Hepatocyte (in vitro differentiated cells): ENCODE results near the gene LSAMP.

Experiments
- EZH2 ChIP-seq: fragments of 200-600 bp; sonication (generic); IDR thresholded peaks from 2 replicates; pipeline ENCODE4 v1.6.1; 2016; ENCODE audit warnings: antibody characterized with exemption, mild to moderate bottlenecking, borderline replicate concordance
- TF ChIP-seq, protein P1 (sequence below): fragments of 200-600 bp; sonication (generic); IDR thresholded peaks from 2 replicates; pipeline ENCODE4 v1.5.1; 2016; ENCODE audit warnings: antibody characterized with exemption, mild to moderate bottlenecking; ENCODE audit not compliant: poor library complexity

GRCh38 chr3:115843206-115843605 is 602.1 kb downstream of the LSAMP start:
- TF ChIP-seq, protein P1, sequence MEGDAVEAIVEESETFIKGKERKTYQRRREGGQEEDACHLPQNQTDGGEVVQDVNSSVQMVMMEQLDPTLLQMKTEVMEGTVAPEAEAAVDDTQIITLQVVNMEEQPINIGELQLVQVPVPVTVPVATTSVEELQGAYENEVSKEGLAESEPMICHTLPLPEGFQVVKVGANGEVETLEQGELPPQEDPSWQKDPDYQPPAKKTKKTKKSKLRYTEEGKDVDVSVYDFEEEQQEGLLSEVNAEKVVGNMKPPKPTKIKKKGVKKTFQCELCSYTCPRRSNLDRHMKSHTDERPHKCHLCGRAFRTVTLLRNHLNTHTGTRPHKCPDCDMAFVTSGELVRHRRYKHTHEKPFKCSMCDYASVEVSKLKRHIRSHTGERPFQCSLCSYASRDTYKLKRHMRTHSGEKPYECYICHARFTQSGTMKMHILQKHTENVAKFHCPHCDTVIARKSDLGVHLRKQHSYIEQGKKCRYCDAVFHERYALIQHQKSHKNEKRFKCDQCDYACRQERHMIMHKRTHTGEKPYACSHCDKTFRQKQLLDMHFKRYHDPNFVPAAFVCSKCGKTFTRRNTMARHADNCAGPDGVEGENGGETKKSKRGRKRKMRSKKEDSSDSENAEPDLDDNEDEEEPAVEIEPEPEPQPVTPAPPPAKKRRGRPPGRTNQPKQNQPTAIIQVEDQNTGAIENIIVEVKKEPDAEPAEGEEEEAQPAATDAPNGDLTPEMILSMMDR, result no peak
- no peak for TF ChIP-seq EZH2
